GM18517 (cell line): ENCODE results near the gene MYL4.
"Not testable (repeated sequence)": the region's sequence is repeated elsewhere in the genome, so short reads cannot be mapped to it uniquely, and the experiment has no call there.

Source experiments
- ATAC-seq: cut with Tn5 transposase; IDR thresholded peaks from one replicate; pipeline ENCODE4 v1.9.1; 2021; ENCODE audit warnings: mild to moderate bottlenecking, moderate library complexity; ENCODE audit not compliant: unreplicated experiment

Gene MYL4

GRCh38 chr17:47208744-47209488 lies at the start of gene MYL4:
Gene MYL4, plus strand, starts transcription at chr17:47209348. Its CDS starts 75 bp downstream, at chr17:47209423.
- no peak for ATAC-seq

GRCh38 chr17:47162013-47162622 lies 47.0 kb upstream of the MYL4 start:
- no peak for ATAC-seq

DNA sequence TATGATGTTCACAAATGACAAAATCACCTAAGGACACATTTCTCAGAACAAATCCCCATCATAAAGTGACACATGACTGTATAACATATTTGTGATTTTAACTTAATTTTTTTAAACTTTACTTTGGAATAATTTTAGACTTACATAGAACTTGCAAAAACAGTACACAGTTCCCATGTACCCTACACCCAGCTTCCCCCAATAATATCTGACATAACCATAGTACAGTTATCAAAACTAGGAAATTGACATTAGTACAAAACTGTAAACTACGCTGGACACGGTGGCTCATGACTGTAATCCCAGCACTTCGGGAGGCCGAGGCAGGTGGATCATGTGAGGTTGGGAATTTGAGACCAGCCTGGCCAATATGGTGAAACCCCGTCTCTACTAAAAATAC lies 44.9 kb upstream of the MYL4 start:
- no peak for ATAC-seq

GRCh38 chr17:47165137-47165536 lies 44.0 kb upstream of the MYL4 start:
- no peak for ATAC-seq

DNA sequence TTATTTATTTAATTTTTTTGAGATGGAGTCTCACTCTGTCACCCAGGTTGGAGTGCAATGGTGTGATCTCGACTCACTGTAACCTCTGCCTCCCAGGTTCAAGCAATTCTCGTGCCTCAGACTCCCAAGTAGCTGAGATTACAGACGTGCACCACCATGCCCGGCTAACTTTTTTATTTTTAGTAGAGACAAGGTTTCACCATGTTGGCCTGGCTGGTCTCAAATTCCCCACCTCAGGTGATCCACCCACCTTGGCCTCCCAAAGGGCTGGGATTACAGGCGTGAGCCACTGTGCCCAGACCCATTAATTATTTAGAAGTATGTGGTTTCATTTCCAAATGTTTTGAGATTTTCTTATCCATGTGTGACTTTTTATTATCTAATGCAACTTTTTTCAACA lies 42.3 kb upstream of the MYL4 start:
- ATAC-seq = not testable (repeated sequence)

DNA sequence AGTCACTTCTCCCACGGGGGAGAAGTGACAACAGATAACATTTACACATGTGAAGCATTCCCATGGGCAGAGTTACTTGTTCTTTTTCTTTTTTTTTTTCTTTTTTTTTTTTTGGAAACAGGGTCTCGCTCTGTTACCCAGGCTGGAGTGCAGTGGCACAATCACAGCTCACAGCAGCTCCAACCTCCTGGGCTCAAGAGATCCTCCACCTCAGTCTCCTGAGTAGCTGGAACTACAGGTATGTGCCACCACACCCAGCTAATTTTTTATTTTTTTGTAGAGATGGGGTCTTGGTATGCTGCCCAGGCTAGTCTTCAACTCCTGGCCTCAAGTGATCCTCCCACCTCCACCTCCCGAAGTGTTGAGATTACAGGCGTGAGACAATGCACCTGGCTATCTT lies 40.3 kb upstream of the MYL4 start:
- not testable (repeated sequence) for ATAC-seq

DNA sequence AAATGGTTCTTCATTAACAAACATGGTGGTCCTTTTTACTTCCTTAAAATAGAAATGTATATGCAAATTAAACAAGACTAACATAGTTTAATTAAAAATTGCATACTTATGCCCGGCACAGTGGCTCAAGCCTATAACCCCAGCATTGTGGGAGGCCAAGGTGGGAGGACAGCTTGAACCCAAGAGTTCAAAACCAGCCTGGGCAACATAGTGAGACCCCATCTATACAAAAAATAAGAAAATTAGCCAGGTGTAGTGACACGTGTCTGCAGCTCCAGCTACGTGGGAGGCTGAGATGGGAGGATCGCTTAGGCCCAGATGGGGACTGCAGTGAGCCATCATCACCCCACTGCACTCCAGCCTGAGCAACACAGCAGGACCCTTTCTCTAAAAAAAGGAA lies 38.4 kb upstream of the MYL4 start:
- ATAC-seq = no peak

DNA sequence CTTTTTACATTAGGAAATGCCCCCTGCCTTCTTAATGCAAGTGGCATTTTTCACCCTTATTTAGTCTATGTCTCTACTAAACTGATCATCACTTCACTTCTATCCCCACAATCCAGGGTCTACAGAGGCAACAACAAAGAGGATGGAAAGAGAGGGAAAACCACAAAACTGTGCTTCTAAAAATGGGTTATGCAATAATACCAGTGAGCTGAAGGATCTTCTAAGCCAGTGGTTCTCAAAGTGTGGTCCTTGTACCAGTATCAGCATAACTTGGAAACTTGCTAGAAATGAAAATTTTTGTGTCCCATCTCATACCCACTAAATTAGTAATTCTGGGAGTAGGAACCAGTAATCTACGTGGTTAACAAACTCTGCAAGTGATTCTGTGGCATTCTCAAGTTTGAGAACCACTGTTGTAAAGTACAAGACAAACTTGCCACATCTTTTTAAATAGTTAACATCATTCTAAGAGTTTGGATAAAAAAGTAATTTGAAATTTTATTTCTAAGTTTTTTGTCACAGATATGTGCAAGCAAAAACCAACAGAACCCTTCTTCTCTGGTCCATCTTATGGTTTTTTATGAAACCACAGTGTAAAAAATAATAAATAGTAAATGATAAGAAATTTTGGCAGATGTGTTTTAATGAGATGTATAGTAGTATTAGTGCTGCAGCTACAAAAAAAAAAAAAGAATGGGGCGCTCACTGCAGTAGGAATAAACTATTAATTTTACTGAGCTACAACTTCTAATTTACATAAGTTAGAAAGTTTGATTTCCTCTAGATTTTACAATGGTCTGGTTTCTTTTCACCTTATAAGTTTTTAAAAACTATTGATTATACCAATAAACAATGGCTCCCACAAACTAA lies 36.2 kb upstream of the MYL4 start:
- ATAC-seq = no peak

GRCh38 chr17:47174823-47175222 lies 34.3 kb upstream of the MYL4 start:
- not testable (repeated sequence) for ATAC-seq

- no peak for ATAC-seq
Observed at GRCh38 chr17:47176389-47176826, 32.7 kb upstream of the MYL4 start.

GRCh38 chr17:47177261-47177660 lies 31.9 kb upstream of the MYL4 start:
- no peak for ATAC-seq

DNA sequence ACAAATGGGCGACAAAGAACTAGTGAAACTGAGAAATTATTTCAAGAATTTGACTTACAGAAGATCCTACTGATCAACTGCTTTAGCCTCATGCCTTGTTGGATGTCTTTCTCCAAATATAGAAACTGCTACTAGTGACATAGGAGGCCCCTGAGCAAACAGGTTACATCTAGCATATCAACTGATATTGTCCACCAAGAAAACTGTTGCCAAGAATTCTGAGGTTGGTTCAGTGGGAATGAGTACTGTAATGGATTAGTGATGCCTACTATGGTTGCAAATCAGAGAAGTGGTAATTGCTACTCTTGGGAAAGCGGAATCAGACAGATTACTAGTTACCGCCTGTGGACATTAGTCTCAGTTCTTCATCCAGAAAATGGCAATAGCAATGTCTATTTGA lies 30.0 kb upstream of the MYL4 start:
- no peak for ATAC-seq

DNA sequence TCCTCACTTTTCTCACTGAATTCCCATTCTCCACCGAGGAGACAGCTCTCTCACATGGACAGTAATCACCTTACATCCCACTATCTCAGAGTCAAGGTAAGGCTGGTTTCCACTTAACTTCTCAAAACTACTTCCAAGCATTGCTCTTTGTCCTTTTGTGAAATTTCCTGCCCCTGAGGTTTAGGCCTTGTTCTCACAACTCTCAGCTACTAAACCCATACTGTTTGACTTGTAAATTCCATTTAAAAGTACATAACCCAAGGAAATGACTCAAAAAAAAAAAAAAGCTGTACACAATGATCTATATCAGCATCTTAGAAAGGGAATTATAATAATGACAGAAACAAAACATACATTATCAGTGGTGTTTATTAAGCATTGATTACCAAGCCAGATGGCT lies 28.8 kb upstream of the MYL4 start:
- ATAC-seq = no peak

- not testable (repeated sequence) for ATAC-seq
Observed at GRCh38 chr17:47180988-47181387, 28.2 kb upstream of the MYL4 start.

DNA sequence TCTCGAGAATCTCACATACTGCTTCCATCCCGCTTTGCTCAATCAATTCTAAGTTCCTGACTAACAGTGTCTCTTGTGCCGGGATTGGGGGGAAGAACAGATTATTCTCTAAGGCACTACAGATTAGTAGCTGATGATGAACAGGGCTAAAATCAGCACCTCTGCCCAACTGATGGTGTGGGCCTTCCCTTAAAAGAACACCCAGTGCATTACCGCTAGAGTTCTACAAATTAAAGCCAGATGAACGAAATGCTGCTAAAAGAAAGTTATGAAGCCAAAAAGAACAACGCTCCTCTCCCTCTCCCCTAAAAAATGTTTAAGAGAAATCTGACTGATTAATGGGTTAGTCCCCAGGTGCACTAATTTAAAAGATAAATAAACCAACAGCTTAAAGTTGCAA lies 24.5 kb upstream of the MYL4 start:
- ATAC-seq = no peak

GRCh38 chr17:47188271-47188875 lies 20.8 kb upstream of the MYL4 start:
- ATAC-seq = no peak

GRCh38 chr17:47188876-47189731 lies 20.0 kb upstream of the MYL4 start, which contains the start of gene CDC27:
Gene CDC27, minus strand, starts transcription at chr17:47189295. Its CDS starts 123 bp downstream, at chr17:47189172.
- ATAC-seq = peak; percentile 83

- no peak for ATAC-seq
Observed at GRCh38 chr17:47189732-47190237, 19.4 kb upstream of the MYL4 start.

- ATAC-seq = no peak
Observed at GRCh38 chr17:47190243-47190642, 18.9 kb upstream of the MYL4 start.

- no peak for ATAC-seq
Observed at GRCh38 chr17:47190770-47191169, 18.4 kb upstream of the MYL4 start.
